Measurements from ENCODE around the gene SLC39A11.

GRCh38 chr17:72706396-72706981, 386.0 kb downstream of the SLC39A11 start:
- TF ChIP-seq ZNF384 (IDR thresholded peaks at IDR 0.05) (no peak), BHLHE40 (IDR thresholded peaks at IDR 0.05; ENCODE audit: borderline replicate concordance) (no peak), FOXA1 (IDR thresholded peaks at IDR 0.05) (no peak), ELF4 (IDR thresholded peaks at IDR 0.05) (no peak), TARDBP (IDR thresholded peaks at IDR 0.05) (no peak), FOXM1 (IDR thresholded peaks at IDR 0.05; ENCODE audit: borderline replicate concordance) (no peak), SP1 (IDR thresholded peaks at IDR 0.05) (no peak), CTBP1 (IDR thresholded peaks at IDR 0.05; ENCODE audit: borderline replicate concordance) (no peak), HDGF (IDR thresholded peaks at IDR 0.05; ENCODE audit: borderline replicate concordance) (no peak), SUZ12 (IDR thresholded peaks at IDR 0.05) (no peak), FOXK2 (IDR thresholded peaks at IDR 0.05) (no peak), LEF1 (IDR thresholded peaks at IDR 0.05; ENCODE audit: borderline replicate concordance) (no peak)
- TF ChIP-seq, protein P1, sequence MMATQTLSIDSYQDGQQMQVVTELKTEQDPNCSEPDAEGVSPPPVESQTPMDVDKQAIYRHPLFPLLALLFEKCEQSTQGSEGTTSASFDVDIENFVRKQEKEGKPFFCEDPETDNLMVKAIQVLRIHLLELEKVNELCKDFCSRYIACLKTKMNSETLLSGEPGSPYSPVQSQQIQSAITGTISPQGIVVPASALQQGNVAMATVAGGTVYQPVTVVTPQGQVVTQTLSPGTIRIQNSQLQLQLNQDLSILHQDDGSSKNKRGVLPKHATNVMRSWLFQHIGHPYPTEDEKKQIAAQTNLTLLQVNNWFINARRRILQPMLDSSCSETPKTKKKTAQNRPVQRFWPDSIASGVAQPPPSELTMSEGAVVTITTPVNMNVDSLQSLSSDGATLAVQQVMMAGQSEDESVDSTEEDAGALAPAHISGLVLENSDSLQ (IDR thresholded peaks at IDR 0.05) = no peak
